Stimulated activated CD4-positive, alpha-beta T cell treated with anti-CD3 and anti-CD28 coated beads, Interleukin-15, amount 100 ng/mL, for 1 hour (primary cell): Measurements from ENCODE around the gene EIF2B4.
"Not testable (repeated sequence)": the region's sequence is repeated elsewhere in the genome, so short reads cannot be mapped to it uniquely, and the experiment has no call there.

ENCODE experiments used
- DNase-seq, 2 donors: peaks; one replicate each; pipeline ENCODE4 v3.0.0-alpha.2; 2020; ENCODE audit warnings: low read depth in 1 of 2, low spot score in 1 of 2

The EIF2B4 gene

GRCh38 chr2:27350106-27350693 is 19.9 kb downstream of the EIF2B4 start:
- DNase-seq, result no peak

- DNase-seq, result no peak
These were observed 22.5 kb downstream of the EIF2B4 start for GRCh38 chr2:27347641-27348040.

- DNase-seq, result no peak
These were observed 34.0 kb downstream of the EIF2B4 start for GRCh38 chr2:27336173-27336572.

- no peak for DNase-seq
These were observed 34.8 kb downstream of the EIF2B4 start for GRCh38 chr2:27335311-27335710.

GRCh38 chr2:27324720-27325119 is 45.4 kb downstream of the EIF2B4 start:
- no peak for DNase-seq

- DNase-seq, result no peak
These were observed 46.4 kb downstream of the EIF2B4 start for GRCh38 chr2:27323596-27324285.

GRCh38 chr2:27322766-27323595 is 47.2 kb downstream of the EIF2B4 start, which contains the start of gene MPV17:
TSS of gene MPV17 (minus strand) at chr2:27323097. CDS start at chr2:27322517, 580 bp downstream.
- peak; percentile 67 to 77 for DNase-seq

- DNase-seq, result no peak
These were observed 47.8 kb downstream of the EIF2B4 start for GRCh38 chr2:27322301-27322765.

- DNase-seq, result no peak
These were observed 49.1 kb downstream of the EIF2B4 start for GRCh38 chr2:27320958-27321543.

- DNase-seq, result not testable (repeated sequence)
These were observed 50.3 kb downstream of the EIF2B4 start for GRCh38 chr2:27319839-27320238.

GRCh38 chr2:27316655-27317412 is 53.3 kb downstream of the EIF2B4 start:
- no peak for DNase-seq

GRCh38 chr2:27315122-27315521 is 55.0 kb downstream of the EIF2B4 start:
- DNase-seq, result no peak

GRCh38 chr2:27314709-27315108 is 55.4 kb downstream of the EIF2B4 start:
- no peak for DNase-seq
